Ureter (tissue), 1 donor: ENCODE data around the gene TXNRD2. TPM values are rescaled to one million over a fixed set of nuclear protein-coding genes. Genes with fewer than 3 reads are reported as not detected.
A peak's percentile ranks its signal among the peaks of the same experiment; 100 is the strongest.
"Not testable (repeated sequence)": the region's sequence is repeated elsewhere in the genome, so short reads cannot be mapped to it uniquely, and the experiment has no call there.

Source experiments
- DNase-seq: peaks from one replicate; pipeline ENCODE4 v3.0.0-alpha.2; 2020; ENCODE audit warnings: low spot score
- total RNA-seq: library from RNA; stranded (reverse); gene quantifications from one replicate; pipeline ENCODE4 v1.2.4, GENCODE V29; 2023
- donor health status: DM: yes; HTN: yes; CAD: no.

Gene TXNRD2
- total RNA-seq, 1 donor from 2014 or later: 41.6 TPM

DNA sequence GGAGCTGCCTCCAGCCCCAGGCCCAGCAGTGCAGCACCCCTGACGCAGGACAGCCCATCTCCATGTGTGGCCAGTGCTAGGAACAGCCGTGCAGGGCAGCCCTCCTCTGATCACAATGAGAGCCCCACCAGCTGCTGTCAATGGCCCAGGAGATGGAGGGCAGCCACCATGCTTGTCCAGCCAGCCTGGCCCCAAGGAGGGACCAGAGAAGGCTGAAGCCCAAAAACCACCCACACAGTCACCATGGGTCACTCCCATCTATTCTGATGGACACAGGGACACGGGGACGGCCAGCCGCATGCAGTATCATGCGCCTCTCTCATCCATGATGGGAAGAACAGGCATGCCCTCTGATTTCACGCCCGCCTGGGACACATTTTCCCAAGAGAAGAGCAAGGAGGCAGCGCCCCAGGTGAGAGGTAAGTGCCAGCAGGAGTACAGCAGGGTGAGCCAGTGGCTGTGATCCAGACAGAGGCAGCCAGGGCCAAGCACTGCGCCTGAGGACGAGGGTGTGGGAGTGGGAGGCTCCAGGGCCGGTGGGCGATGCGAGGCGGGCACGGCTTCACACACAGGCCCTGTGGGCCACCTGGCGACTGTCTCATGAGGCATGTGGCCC lies 53.4 kb downstream of the TXNRD2 start:
- DNase-seq: no peak

DNA sequence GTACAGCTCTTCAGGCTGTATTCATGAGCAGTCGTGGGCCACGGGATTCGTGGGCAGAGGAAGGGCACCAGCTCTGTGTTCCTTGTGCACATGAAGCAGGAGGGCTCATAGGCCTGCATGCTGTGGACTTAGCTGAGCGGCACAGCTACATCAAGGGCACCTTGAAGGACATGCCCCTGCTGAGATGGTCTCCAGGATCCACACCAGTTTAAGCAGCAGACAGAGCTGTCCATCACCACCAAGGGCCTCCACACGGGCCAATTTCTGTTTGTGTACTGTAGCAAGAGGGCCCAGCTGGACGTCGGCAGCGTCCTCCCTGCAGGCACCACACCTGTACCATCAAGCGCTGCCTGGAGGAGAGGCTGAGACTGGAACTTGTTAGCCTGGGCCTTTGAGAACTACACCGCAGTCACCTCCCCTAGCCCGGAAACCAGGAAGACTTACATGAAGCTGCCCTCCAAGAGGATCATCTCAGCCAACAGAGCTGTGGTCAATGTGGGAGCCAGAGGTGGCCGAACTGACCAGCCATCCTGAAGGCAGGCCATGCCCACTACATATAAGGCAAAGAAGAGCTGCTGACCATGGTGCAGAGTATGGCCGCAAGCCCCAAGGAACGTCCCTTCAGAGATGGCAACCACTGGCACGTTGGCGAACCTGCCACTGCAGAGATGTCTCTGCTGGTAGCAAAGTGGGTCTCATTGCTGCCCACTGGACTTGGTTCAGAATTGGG lies 54.2 kb downstream of the TXNRD2 start:
- no peak for DNase-seq

DNA sequence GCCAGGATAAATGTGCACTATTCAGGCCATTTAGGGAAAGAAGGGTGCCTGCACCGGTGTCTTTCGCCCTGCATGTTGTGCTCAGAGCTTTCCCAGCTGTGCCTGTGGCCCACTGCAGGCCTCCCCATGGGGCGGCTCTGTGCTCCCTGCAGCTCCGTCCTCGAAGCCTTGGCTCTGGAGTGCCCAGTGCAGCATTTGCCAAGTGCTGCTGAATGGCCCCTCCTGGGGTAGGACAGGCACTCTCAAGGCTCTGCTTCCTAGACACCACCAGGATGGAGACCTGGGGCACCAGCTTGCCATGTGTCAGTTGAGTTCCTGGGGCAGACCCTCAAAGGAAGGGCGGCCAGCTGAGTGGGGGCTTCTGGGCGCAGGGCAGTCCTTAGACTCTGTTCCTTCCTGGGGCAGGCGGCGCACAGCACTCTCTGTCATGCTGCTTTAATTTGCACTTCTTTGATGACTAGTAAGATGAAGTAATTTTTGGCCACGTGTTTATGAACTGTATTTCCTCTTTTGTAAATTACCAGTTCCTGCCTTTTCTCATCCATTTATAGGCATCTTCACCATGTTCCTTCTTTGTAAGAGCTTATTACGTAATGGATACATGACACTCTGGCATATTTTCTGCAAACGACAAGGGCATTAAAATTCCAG lies 54.9 kb downstream of the TXNRD2 start:
- no peak for DNase-seq

DNA sequence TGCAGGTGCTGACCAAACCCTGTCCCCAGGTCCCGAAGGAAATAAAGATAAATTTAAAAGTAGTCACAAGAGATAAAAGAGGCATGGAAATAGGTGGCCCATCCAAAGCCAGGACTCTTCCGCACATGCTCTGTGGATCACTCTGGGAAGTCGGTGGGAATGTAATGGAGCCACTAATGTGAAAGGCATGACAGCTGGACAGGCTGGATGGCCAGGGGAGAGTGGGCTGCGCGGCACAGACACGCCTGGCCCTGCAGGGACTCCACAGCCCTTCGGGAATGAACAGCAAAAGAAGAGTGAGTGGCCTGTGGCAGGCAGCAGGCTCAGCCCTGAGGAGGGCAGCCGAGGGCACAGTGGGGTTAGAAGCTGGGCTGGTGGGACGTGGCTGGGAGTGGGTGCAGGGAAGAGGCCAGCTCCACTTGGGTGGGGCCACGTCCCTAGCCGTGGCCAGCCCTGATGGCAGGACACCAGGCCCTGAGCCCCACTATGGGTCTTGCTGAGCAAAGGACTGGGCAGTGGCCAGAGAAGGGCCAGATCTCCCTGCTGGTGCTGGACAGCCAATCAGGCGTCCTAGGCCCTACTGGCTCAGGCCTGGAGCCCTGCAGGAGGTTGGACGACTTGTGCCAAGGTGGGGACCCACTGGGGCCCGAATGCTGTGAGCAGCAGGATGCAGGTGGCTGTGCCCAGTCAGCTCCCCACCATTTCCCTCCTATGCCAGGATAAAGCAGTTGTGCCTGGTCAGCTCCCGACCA lies 55.6 kb downstream of the TXNRD2 start:
- no peak for DNase-seq

DNA sequence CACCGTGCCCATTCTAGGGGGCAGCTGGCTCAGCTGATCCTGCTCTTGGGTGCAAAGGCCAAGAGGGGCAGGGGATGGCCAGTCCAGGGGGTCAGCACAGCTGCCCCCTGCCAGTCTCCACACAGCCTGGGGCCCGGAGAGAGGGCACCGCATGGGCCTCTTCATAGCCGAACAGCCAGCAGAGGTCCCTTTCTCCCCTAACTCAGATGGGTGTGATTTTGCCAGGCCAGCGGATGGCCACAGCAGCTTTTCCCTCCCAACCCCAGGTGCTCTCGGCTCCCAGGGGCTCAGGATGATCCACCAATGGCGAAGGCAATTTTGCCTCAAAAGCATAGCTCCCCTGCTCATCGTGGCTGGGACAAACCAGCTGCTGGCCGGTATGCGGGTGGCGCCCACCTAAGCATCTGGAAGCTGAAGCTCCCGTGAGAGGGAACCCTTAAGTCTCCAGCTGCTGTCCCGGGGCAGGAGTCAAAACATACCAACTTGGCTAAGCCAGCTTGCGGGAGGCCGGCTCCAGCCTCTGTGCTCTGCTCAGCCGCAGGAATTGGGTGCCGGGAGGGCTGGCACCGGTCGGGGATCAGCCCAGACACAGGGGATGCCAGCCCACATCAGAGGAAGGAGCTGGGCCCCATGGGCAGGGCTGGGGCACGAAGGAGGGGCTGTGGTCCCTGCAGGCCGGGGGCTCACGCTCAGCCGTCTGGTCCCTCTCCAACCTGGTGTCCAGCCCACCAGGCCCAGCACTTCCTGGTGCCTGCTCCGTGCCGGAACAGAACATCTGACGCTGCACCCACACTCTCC lies 56.5 kb downstream of the TXNRD2 start:
- no peak for DNase-seq

DNA sequence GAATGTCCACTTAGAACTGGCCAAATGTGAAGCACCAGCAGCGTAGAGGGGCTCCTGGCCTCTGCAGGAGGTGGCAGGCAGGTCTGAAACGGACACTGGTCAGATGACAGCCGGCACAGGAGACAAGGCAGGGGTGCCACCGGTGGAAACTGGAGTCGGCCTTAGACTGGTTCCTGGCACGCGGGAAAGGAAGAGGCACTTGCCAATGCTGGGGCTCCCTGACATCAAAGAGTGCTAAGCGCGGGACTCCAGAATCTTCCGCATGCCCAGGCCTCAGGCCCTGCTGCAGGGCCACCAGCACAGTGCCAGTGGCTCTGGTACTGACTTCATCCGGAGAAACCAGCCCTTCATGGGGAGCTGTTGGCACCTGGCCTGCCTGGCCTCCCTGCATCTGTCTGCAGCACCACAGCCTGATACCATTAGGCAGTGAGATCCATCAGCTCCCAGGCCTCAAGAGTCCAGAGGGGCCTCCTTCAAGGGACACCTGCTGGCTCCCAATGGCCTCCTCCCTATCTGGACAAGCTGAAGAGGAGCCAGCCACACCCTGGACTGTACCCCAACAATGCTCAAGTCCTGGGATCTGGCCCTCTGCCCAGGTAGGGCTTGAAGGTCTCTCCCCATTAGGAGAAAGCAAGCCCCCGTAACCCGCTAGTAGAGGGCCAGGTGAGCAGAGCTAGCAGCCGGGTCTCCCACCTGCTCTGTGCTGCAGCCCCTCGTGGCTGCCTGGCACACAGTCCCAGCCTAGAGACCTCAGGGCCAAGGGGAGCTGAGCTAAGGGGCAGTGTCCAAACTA lies 57.3 kb downstream of the TXNRD2 start:
- DNase-seq: no peak

DNA sequence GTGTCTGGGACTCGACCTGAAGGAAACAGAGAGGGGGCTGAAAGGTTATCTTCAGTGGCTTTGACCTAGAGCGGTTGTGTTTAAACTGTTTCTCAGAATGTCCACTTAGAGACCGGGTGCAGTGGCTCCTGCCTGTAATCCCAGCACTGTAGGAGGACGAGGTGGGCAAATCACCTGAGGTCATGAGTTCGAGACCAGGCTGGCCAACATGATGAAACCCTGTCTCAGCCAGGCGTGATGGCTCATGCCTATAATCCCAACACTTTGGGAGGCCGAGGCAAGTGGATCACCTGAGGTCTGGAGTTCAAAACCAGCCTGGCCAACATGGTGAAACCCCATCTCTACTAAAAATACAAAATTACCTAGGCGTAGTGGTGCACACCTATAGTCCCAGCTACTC lies 58.2 kb downstream of the TXNRD2 start:
- DNase-seq: not testable (repeated sequence)

DNA sequence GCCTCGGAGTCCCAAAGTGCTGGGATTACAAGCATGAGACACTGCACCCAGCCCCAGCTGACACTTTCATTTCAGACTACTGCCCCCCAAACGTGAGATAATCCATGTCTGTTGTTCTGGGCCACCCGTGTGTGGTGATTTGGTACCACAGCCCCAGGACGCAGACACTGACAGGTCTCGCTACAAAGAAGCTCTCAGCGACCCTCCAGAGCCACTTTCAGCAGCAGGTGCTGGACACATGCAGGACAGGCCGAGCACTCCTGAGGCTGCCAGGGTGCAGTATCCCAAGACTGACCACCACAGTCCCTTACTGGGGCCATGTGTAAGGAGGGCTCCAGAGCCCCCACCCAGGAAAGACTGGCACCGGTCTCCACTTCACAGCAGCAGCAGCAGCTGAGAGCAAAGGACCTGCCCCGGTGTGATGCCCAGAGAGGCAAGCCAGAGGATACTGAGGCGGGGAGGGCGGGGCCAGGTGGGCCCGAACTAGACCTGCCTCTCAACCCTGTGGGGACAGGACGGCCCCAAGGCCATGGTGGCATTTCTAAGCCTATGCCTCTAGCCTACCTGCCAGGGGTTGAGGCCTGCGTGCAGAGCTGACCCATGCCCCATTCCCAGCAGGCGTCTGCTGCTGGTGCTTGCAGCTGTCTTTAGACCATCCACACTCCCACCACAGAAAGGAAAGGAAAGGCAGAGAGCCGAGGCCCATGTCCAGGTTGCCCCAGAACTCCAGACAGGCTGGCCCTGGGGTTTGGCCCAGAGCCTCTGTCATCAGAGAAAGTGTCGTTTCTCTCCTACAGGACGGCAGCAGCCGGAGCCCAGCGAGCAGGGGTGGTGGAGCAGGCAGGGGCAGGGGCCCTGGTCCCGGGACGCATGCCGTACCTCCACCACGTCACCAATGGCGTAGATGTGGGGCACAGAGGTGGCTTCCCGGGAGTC lies 58.9 kb downstream of the TXNRD2 start:
- DNase-seq: no peak

DNA sequence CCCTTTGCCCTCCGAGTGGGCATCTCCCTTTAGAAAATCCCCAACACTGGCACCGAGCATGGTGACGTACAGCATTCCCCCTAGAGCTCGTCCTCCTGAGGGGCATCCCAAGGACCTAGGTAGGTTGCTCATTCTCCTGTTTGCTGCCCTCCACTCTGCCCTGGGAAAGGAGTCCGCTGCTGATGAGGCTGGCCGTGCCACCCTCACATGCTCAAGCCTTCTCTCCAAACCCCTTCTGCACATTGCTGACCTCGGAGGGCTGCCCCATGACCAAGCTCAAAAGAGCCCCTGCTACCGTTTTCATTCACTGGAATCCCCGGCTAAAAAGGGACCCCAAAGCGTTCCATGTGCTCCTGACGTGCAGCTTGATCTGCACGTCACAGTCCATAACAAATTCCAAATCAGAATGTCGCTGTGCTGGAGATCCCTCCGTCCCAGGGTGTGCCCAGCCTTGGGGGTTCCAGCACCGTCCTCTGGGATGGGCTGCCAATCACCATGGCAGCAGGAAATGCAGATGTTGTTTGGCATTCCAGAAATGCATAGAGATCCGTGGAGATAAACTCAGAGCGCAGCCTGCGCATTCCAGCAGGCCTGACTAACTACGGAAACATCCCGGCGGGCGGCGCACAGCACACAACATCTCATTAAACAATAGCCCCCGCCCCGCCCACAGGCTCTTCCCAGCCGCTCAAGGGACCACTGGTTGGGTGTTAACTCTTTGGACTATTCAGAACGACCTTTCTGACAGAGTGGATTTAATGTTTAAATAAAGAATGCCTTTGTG lies 60.6 kb downstream of the TXNRD2 start:
- no peak for DNase-seq

DNA sequence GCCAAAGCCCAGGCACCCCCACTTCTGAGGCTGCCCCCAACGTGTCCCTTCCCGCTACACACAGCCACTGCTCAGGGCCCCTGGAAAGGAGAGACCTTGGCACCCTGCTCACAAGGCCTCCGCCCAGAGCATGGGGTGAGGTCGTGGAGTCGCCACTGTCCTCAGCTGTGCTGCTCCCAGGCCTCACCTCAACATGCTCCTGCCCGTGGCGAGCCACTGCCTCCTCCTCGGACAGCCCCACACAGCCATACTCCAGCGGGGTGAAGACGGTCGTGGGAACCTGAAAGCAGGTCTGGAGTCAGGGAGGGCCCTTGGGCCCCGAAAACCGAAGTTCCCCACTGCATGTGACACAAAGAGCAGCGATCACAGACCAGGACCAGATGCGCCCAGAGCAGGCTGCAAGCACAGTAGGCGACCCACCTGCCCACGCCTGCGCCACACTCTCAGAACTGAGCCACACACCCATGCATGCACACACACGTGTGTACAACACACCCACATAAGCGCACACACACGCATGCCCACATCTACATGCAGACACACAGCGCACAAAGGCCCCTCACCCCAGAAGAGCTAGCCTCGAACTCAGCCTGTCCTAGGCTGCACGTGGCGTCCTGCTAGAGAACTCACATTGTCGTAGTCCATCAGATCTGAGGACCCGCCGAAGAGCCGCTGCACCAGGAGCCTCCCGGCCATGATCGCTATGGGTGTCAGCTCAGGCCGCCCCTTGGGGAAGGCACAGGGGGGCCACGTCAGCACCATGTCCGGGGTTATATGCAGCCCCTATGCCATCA lies 61.4 kb downstream of the TXNRD2 start:
- no peak for DNase-seq

DNA sequence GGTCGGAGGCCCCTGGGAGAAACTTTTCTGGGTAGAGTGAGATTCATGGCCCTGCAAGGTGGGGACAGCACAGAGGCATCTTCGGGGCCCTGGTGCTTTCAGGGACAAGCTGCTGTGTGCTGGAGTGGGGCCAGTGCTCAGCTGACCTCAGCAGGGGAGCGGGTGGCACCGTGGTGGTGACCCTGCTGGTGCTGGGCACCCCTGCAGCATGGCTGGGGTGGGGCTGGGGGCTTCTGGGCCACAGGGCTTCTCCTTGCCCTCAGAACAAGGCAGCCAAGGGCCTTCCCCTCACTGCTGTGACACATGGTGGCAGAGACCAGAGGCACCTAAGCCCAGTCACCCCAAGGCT lies 62.0 kb downstream of the TXNRD2 start:
- DNase-seq: no peak

DNA sequence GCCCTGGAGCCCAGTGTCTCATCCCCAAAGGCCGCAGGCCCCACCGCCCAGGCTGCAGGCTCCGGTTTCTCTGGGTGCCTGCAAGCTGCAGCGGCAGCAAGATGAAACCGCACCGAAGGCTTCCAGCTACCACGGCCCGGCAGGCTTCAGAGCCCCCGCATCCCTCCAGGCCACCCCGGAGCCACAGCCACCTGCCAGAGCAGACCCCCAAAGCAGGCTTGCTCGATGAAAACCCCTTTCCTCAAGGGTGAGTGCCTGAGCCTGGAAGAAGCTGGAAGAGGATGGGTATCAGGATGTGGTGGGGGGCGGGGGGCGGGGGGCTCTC lies 62.4 kb downstream of the TXNRD2 start:
- no peak for DNase-seq

DNA sequence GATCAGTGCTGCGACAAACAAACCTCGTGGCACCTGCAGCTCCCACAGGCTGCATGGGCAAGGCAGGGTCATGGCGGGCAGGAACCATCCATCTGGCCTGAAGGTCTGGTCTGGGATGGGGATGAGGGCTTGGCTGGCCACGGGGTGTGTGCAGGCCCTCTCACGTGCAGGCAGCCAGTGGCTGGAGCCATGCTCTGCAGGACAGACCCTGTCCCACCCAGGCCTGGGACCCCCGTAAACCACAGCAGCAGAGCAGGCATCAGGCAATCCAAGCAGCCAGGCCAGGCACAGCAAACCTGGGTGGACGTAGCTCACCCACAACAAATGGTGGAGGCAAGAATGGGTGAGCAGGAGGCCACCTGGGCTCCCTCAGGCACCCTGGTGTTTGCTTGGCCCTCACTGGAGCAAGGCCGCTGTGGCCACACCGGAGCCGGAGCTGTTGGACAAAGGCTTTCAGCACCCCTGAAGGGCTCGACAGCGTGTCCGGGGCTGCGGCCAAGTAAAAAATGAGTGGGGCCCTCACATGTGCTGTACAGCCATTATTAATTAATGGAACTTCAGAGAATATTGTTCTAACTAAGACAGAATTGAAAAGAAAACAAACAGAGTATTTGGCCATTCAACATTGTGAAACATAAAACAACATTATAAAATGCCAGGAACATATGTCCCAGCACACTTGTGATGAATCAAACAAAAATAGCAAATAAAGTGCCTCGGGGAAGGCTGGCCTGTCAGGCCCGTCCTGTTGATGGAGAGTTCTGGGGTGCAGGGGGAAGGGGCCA lies 63.0 kb downstream of the TXNRD2 start:
- no peak for DNase-seq

DNA sequence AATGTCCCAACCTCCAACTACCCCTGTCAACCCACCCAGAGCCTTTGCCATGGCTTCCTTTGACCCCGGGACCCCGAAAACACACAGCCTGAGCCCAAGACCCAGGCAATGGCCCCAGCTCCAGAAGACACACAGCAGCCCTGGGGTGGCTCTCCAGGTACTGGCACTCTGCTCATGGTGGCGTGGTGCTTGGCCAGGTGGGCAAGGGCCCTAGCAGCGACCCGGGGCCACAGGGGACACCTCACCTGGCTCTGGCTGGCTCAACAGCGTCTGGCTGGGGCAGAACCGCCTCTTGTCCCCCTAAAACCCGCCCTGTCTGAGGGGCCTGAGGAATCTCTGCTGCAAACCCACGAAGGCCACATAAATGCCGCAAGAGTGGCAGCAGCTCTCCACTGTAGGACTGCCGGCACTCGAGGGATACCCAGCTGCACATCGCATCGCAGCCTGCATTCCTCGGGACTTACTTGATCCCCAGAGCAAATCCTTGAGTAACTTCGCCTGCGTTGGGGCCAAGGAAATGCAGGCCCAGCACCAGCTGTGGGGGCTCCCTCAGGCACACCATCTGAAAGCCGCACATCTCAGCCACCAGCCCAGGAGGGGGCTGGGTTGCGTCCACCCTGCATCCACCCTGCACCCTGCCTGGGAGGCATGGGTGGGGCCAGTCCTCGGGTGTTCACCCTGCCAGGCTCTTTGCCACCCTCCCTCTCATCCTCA lies 63.8 kb downstream of the TXNRD2 start:
- peak; percentile 41 for DNase-seq

DNA sequence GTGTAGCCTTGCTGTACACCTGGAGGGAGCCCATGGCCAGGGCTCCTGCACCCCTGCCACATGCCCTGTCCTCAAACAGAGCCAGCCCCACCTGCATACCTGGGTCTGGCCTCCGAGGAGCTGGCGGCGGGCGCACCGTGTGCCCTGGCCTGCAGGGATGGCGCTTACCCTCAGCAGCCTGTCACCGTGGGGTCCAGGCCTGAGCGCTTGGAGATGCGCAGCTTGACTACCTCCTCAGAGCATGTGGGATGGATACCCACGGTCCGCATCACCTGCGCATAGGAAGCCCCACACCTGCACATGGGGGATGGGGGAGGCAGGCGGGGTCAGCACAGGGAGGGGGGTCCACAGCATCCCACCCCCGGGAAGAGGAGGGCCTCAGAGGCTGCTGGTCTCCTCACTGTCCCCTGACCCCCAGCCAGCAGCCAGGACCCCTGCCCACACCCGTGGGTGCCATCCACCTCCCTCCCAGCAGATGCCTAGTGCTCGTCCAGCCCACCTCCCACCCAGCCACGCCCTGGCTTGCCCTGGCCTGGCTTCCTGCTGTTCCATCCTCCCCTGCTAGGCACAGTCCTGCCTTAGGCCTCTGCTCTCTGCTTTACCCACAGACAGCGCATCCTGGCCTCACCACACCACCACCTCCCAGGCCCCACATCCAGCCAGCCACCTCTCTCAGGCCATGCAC lies 64.5 kb downstream of the TXNRD2 start:
- DNase-seq: peak; percentile 38

DNA sequence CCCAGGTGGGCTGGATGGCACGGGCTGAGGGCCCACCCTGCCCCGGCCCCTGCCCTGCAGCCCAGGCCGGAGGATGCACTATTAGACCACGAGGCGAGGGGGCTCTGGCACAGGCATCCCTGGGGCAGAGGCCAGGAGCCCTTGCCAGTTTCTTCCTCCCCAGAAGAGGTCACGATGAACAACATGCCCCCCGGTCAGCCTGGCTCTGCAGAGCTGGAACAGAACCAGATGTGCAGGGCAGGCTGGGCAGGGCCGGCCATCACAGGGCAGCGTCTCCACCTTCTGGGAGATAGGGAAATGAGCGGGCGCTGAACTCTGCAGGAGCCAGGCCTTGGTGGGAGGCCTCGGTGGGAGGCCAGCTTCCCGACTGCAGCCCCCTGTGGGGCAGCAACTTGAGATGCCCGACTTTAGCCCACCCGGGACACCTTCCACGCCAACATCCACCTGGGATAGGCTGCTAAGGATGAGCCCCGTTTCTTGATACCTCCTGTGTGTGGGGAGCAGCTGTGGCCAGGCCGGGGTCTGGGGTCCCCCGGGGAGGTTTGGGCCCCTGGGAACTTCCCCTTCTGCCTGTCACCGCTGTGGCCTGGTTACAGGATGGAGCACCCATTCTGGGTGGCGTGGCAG lies 65.2 kb downstream of the TXNRD2 start:
- DNase-seq: no peak
